ENCODE results near the gene VPS26B. TPM values are rescaled to one million over a fixed set of nuclear protein-coding genes. Genes with fewer than 3 reads are reported as not detected.

VPS26B gene
- total and polyA plus RNA-seq, 2 experiments from 2014 or later = 10.1 to 29.1 TPM

- TF ChIP-seq, protein P1, sequence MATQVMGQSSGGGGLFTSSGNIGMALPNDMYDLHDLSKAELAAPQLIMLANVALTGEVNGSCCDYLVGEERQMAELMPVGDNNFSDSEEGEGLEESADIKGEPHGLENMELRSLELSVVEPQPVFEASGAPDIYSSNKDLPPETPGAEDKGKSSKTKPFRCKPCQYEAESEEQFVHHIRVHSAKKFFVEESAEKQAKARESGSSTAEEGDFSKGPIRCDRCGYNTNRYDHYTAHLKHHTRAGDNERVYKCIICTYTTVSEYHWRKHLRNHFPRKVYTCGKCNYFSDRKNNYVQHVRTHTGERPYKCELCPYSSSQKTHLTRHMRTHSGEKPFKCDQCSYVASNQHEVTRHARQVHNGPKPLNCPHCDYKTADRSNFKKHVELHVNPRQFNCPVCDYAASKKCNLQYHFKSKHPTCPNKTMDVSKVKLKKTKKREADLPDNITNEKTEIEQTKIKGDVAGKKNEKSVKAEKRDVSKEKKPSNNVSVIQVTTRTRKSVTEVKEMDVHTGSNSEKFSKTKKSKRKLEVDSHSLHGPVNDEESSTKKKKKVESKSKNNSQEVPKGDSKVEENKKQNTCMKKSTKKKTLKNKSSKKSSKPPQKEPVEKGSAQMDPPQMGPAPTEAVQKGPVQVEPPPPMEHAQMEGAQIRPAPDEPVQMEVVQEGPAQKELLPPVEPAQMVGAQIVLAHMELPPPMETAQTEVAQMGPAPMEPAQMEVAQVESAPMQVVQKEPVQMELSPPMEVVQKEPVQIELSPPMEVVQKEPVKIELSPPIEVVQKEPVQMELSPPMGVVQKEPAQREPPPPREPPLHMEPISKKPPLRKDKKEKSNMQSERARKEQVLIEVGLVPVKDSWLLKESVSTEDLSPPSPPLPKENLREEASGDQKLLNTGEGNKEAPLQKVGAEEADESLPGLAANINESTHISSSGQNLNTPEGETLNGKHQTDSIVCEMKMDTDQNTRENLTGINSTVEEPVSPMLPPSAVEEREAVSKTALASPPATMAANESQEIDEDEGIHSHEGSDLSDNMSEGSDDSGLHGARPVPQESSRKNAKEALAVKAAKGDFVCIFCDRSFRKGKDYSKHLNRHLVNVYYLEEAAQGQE (IDR thresholded peaks at IDR 0.05; ENCODE audit: unreplicated experiment) = no peak
- no peak for TF ChIP-seq JUNB (IDR thresholded peaks at IDR 0.05; ENCODE audit: unreplicated experiment)
- TF ChIP-seq ETS1 (IDR thresholded peaks at IDR 0.05) = no peak
- TF ChIP-seq EZH2 (IDR thresholded peaks at IDR 0.05; ENCODE audit: low read depth, unreplicated experiment) = no peak
- TF ChIP-seq CREB1 (CRISPR knock-in tag; IDR thresholded peaks at IDR 0.05; ENCODE audit: low read depth) = no peak
Measured at GRCh38 chr11:134215836-134216235, 8.6 kb upstream of the VPS26B start (continued).

GRCh38 chr11:134216816-134217215, 7.7 kb upstream of the VPS26B start:
- Histone ChIP-seq H3K4me1 (ENCODE audit: insufficient read depth) (no peaks in the 10 kb centered on the region; the same call in 1 of the 2 replicates), H3K36me3 (ENCODE audit: insufficient read depth) (peaks cover 22% of the 10 kb centered on the region; the same call in 1 of the 2 replicates), H3F3A (replicated peaks; ENCODE audit: low read depth) (no peaks in the 10 kb centered on the region), H3K27me3 (ENCODE audit: insufficient read depth) (no peaks in the 10 kb centered on the region), H3K27ac (ENCODE audit: low read depth) (no peak overlapping the region), H2AFZ (no peak overlapping the region), H3K79me2 (replicated peaks; ENCODE audit: insufficient read depth) (peaks cover 84% of the 10 kb centered on the region), H3K4me2 (no peak overlapping the region), H4K20me1 (replicated peaks; ENCODE audit: insufficient read depth) (peaks cover 23% of the 10 kb centered on the region), H3K4me3 (no peak overlapping the region), H3K9me2 (ENCODE audit: insufficient read depth) (no peaks in the 10 kb centered on the region)
- H3K4me3 Mint-ChIP-seq = no peak overlapping the region
- H3K27ac Mint-ChIP-seq = no peak overlapping the region
- ATAC-seq (no peak), DNase-seq (ENCODE audit: low spot score) (no peak)
- peaks cover 2% of the 10 kb centered on the region; the same call in 1 of the 3 replicates for H3K4me1 Mint-ChIP-seq
- no peaks in the 10 kb centered on the region for H3K9me3 Mint-ChIP-seq
- no peaks in the 10 kb centered on the region for H3K27me3 Mint-ChIP-seq (ENCODE audit: insufficient read depth, low read depth, poor library complexity)
- peaks cover 35% of the 10 kb centered on the region for H3K36me3 Mint-ChIP-seq (ENCODE audit: low read depth)
- TF ChIP-seq ZNF462 (CRISPR knock-in tag; IDR thresholded peaks at IDR 0.05) (no peak), EZH2 (IDR thresholded peaks at IDR 0.05; ENCODE audit: low read depth, unreplicated experiment) (no peak), ETS1 (IDR thresholded peaks at IDR 0.05) (no peak), ZNF114 (CRISPR knock-in tag; IDR thresholded peaks at IDR 0.05) (no peak), ZNF331 (CRISPR knock-in tag; IDR thresholded peaks at IDR 0.05; ENCODE audit: low read depth) (no peak)
- TF ChIP-seq, protein P1 (IDR thresholded peaks at IDR 0.05; ENCODE audit: unreplicated experiment) = no peak
